ENCODE measurements around the gene SEMG1.

The SEMG1 gene

DNA sequence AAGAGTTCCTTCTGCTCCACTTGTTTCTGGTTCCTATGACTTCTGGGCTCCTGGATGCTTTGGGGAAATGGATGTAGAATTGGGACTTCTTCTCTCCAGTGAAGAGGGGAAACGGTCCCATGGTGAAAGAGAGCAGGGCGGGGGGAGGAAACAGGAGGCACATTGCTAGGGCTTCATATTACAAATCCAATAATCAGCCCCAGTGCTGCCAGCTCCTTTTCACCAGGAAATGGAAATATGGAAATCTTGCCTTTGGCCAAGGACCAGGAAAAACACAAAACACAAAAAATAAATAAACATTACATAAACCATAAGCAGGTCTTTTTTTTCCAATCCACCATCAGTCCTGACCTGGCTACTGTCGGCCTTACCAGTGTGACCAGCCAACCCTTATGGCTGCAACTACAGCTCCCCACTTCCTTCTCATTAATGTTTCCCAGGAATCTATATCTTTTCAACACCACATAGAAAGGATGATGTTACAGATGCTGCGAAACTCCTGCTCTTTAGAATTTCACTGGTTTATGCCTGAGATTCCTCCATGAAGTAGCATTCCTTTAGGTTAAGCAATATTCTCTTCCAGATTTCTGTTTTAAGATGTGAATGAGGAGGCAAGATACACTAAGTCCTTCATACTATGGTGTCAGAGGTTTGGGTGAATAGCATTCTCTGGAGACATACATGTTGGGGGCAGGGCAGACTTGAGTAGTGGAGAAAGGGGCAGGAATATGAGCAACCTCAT, 30.1 kb upstream of the SEMG1 start:
- TF ChIP-seq, protein P1, sequence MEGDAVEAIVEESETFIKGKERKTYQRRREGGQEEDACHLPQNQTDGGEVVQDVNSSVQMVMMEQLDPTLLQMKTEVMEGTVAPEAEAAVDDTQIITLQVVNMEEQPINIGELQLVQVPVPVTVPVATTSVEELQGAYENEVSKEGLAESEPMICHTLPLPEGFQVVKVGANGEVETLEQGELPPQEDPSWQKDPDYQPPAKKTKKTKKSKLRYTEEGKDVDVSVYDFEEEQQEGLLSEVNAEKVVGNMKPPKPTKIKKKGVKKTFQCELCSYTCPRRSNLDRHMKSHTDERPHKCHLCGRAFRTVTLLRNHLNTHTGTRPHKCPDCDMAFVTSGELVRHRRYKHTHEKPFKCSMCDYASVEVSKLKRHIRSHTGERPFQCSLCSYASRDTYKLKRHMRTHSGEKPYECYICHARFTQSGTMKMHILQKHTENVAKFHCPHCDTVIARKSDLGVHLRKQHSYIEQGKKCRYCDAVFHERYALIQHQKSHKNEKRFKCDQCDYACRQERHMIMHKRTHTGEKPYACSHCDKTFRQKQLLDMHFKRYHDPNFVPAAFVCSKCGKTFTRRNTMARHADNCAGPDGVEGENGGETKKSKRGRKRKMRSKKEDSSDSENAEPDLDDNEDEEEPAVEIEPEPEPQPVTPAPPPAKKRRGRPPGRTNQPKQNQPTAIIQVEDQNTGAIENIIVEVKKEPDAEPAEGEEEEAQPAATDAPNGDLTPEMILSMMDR (IDR thresholded peaks at IDR 0.05; ENCODE audit: extremely low read depth, missing control alignments) = no peak
- no peak for DNase-seq (ENCODE audit: low spot score)

DNA sequence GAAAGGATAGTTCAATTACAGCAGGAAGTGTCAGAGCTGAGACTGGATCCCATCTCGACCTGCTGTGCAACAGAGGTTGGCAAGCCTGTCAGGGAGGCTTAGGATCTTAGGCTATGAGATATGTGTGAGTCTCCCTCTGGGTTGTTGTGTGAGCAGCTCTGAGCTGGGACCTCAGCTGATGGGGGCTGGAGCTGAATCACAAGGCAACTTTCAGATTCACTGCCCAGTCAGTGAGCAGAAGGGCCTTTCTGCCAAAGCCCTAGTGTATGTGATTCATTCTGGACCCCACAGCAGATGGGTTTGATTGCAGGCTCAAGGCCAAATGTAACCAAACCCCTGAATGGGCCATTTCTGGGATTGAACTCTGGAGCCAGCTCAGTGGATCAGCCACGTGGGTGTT, 27.7 kb upstream of the SEMG1 start:
- DNase-seq (ENCODE audit: low spot score) = no peak
- TF ChIP-seq, protein P1 (IDR thresholded peaks at IDR 0.05; ENCODE audit: extremely low read depth, missing control alignments) = no peak

DNA sequence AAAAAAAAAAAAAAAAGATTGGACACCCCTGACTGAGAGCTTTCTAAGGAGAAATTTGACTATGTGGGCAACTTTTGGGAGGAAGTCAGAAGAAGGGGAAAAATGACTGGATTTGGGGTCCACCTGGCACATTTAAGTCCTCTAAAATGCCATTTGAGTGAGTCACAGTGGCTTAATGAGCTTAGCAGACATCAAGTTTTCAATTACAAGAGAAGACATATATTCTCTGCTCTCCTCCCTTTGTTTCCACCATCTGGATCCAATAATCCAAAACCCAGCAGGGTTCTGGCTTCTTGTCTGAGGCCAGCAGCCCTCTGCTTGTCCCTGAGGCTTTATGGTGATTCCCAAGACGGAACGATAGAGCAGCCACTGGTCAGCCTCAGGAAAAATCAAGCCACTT, 25.2 kb upstream of the SEMG1 start:
- TF ChIP-seq, protein P1 (IDR thresholded peaks at IDR 0.05; ENCODE audit: extremely low read depth, missing control alignments) = no peak
- no peak for DNase-seq (ENCODE audit: low spot score)

DNA sequence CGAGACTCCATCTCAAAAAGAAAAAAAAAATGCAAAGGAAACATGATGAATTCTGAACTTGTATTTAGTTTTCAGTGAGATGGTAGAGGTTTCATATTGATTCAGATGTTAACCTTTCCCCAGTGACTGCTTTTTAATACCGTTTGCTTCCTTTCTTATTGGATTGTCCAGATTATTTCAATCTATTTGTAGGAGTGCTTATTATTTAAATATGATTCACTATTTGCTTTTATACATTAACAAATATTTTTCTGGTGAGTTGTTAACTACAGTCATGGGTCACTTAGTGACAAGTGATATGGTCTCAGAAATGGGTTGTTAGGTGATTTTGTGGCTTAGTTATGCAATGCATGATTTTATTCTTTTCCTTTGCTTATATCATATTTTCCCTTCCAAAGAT, 23.7 kb upstream of the SEMG1 start:
- DNase-seq (ENCODE audit: low spot score) = no peak
- TF ChIP-seq, protein P1 (IDR thresholded peaks at IDR 0.05; ENCODE audit: extremely low read depth, missing control alignments) = no peak

DNA sequence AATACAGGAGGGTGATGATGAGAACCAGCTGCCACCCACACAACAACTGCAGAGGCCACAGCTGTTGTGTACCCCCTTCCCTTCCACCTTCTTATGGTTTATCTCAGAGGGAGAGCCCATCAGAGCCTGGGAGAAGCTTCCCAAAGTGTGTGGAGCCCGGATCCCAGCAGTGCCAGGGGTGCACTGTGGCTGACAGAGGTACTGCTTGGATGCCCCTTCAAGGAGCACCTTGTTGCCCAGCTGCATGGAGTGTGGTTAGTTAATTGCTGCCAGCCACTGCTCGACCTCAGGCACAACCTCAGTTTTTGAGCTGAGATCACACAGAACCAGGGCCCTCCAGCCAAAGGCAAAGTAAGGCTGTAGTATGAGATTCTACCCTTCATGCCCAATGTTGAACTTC, 19.1 kb upstream of the SEMG1 start:
- TF ChIP-seq, protein P1 (IDR thresholded peaks at IDR 0.05; ENCODE audit: extremely low read depth, missing control alignments) = no peak

DNA sequence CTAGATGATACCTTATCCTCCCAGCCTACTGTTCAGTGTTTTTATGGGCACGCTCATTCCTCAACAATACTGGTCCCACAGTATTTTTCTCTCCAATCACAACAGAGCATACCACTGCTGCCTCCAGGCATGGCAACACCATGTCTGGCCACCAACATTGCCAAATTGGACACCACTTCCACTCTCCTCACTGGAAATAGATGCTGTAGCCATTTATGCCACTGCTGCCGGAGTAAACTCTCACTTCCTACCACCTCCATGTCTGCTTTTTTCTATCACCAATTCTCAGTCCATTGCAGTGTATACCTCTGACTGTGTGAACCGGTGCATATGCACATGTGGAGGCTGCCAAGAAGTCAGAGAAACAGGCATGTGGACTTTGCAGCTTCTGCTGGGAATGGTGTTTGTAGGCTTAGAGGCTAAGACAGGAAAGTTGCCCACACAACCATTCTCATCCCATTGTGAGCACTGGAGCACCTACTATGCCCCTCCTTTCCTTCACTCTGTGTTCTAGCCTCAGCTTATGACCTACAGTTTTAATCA, 17.7 kb upstream of the SEMG1 start:
- TF ChIP-seq, protein P1 (IDR thresholded peaks at IDR 0.05; ENCODE audit: extremely low read depth, missing control alignments) = no peak
- DNase-seq (ENCODE audit: low spot score) = no peak

More for the DNA sequence above, 19.1 kb upstream of the SEMG1 start:
- DNase-seq (ENCODE audit: low spot score) = no peak

DNA sequence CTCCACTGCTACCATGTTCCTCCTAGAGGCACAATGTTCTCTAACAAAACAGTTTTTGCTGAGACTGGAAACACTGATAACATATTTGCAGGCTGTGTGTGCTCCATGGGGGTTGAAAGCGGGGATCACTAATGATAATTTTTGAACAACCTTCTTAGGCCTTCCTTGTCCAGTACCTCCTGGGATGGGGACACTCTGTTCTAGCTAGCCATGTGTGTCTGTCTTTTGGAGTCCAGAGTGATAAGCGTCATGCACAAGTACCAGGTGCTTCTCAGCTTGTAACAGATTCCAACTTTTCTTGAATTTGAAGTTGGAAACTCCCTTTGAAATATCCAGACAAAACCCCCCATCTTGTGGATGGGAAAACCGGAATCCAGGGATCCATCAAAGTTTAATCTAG, 17.0 kb upstream of the SEMG1 start:
- TF ChIP-seq, protein P1 (IDR thresholded peaks at IDR 0.05; ENCODE audit: extremely low read depth, missing control alignments) = no peak
- DNase-seq (ENCODE audit: low spot score) = no peak
